Hippocampal formation (tissue), 2 donors: ENCODE results near the gene FN1.

Experiments
- DNase-seq, 2 donors: peaks; one replicate each; lab custom pipeline; 2025; lab: John Stamatoyannopoulos, UW

The FN1 gene

DNA sequence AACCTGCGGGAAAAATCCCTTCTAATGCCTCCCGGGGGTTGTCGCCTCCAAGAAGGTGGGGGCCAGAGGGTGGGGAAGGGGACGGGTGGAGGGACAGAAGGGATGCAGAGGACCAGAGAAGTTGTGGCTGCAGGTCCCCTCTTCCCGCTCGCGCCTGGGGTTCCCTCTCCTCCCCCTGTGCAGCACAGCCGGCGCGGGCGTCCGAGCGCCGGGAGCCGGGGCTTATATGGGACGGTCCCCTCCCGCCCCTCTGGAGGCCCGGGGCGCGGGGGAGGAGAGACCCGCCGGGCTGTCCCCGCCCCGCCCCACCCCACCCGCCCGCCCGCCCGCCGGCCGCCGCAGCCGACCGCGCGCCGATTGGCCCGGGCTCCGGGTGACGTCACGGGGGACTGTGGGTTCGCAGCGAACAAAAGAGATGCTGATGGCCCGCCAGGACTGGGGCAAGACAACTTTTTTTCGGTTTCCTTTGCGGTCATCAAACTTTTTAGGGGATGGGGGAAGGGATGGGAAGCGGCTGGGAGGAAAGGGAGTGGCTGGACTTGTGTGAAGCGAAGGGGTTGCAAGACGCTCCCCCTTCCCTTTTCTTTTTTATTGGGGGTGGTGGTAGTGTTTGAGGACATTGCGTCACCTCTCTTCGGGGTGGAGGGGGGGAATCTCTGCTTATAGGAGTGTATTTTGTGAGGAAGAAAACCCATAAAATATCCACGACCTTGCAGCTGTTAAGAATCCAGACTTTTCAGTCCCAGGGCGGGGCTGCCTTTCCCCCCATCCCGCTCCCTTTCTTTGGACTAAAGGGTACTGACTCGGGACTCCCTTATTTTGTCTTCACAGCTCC lies at the start of gene FN1:
TSS of gene FN1 (minus strand) at position 199 of the 835 bp plus-strand sequence. CDS start 266 bp downstream, outside the sequence.
- DNase-seq, result peak; percentile 48 to 68

- DNase-seq, result no peak
Measured at GRCh38 chr2:215485032-215485431, 49.2 kb upstream of the FN1 start.

DNA sequence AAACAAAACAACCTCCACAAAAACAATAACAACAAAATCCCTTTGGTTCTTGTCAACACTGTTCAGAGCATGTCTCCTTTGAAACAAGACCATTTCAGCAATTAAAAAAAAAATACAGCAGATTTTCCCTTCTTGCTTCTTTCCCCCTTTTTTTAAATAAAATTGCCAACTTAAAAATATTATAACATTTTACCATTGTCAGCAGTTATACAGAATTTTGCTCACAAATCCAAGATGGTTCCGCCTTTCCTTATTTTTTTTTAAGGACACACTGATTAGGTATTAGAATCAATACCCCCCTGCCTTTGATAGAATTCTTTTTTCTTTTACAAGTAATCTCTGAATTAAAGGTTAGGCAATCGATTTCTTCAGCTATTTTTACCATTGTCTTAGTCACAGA lies 48.7 kb upstream of the FN1 start:
- DNase-seq, result no peak

DNA sequence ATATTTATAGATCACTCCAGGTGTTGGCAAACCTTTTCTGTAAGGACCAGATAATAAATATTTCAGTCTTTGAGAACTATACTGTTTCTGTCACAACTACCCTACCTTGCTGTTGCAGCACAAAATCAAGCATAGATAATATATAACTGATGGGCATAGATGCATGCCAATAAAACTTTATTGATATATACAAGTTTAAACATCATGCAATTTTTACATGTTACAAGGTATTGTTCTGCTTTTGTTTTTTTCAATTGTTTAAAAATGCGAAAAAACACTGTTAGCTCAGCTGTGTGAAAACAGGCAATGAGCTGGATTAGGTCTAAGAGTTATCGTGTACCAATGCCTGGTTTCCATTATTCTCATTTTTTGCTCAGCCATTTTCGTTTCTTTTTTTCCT lies 47.6 kb upstream of the FN1 start:
- no peak for DNase-seq

- DNase-seq, result no peak
Measured at GRCh38 chr2:215479536-215480240, 43.8 kb upstream of the FN1 start.

DNA sequence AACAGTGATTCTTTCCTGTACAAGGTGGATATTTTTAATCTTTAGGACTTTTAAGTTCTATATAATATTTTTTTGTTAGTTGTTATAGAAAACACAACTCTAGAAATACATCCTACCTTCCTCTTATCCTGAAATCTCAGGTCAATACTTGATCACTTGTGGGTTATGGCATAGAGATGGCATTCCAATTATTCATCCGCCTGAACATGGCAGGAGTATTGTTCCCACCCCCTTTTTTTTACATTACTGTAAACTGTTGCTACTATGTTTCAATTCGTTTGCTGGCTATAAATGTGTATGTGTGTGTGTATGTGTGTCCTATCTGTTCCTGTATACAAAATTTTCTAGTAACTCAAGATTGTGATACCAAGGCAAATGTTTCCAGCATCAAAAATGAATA lies 43.3 kb upstream of the FN1 start:
- no peak for DNase-seq

DNA sequence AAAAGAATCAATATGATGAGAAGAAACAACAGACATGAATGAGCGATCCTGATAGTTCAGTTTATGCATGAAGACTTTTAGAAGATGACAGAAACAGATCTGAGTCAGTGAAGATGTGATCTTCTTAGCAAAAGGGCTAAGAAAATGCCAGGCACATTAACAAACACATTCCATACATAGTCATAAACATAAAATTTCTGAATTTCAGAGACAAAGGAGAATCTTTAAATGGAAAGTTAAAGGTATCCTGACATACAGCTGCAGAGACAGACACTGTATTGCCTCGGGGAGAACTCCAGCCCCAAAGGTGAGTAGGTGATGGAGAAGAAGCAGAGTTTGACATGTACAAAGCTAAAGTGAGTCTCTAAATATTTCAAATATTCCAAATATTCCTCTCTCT lies 40.6 kb upstream of the FN1 start:
- no peak for DNase-seq

GRCh38 chr2:215466097-215466909 lies 30.4 kb upstream of the FN1 start:
- DNase-seq, result no peak

DNA sequence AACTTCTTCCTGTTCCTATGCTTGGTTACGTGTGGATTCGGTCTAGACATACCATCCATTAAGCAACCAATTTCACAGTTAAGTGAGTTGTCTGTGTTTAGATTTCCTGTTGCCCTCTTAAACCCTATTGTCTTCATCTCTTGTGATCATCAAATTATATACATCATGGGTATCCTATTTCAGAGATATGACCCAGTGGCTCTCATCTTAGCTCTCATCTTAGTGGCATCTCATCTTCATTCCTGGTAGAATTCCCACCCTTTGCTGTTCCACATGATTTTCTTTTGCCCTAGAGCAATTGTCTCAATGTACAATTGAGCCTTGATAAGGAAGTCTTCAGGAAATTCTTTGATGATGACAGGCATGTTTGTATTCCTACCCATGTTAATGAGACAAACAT lies 29.4 kb upstream of the FN1 start:
- DNase-seq, result no peak

DNA sequence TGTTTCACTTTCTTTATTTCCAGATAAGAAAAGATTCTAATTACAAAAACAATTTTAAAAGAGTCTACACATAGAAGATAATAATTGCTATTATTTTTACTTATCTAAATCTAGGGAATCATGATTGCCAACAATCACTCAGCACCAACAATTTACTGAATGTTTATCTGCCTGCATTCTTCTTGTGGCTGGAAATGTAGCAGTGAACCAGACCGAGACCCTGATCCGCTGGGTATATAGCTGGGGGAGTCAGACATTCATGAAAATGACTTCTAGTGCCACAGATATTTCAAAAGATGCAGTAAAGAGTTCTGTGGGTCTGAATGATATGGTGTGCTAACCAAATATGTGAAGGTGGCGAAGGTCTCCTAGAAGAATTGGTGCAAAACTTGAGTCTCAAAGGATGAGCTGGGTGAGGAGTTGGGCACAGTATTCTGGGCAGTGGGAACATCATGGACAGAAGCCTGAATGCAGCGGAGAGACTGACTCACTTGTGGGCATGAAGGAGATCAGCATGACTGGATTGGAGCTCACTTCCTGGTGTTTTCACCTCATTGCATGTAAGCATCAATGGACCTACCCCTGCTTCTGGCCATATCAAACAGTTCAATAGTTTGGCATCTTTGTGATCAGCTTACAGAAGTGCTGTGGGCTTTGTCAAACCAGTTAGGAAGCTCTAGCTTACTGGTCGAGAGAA lies 26.1 kb upstream of the FN1 start:
- DNase-seq, result no peak

- DNase-seq, result no peak
Measured at GRCh38 chr2:215460682-215461382, 25.0 kb upstream of the FN1 start.

GRCh38 chr2:215455958-215456357 lies 20.1 kb upstream of the FN1 start:
- DNase-seq, result no peak

DNA sequence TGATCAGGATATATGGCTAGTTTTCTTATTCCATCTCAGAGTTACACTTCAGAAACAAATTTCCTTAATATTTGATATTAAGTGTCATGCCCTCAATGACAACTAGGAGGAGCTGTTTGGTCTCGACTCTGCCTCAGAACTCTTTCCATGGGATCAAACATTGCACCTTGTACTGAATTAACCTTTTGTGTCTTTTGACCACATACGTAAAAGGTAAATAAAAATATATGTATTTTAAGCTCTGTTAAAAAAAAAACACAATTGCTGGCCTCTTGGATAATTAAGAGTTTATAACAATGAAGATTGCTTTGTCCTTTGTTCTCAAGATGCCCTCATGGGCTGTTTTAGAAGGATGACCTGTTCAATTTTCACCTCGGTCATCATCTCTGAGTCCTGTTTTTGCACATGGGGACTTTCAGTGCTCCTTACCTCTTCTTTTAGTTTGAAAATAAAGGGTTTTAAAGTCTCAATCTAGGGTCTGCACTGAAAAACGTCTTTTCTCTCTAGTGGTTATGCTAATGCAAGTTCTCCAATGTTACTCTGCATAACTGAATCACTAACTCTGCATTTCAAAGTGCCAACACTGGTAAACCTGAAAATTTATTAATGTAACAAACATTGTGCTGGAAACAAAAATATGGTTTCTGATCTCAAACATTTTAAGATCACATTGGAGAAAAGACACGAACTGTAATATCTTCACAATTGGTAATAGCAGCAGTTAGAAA lies 18.8 kb upstream of the FN1 start:
- no peak for DNase-seq

- DNase-seq, result no peak
Measured at GRCh38 chr2:215452725-215453124, 16.9 kb upstream of the FN1 start.

DNA sequence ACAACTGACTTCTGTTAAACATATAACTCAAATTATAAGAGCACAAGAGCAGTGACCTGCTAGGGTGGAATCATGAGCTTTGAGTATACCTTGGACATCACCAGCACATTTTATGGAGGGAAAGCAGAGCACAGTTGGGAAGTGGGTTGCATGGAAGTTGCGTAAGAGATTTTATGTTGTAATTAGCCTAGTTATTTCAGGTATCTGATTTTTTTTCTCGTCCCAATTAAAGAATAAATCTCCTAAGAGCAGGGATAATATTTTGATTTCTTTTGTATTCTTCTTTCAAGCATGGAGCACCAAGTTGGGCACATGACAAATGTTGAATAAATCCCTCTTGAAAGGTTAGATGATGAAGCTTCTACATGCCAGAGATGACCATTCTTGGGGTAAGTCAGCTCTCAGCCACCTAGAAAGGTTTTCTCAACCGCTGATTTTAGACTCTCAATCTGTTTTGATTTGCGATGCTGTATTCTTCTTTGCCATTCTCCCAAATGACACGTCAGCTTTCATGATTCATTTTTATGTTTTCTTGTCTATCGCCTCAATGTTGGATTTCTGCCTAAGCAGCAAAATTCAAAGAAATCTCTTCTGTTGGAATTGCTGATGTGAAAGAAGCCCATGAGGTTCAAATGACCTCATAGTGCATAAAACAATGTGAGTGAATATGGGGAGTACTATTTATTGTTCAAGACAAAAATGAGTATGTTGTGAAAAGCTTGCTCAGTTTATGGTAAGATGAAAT lies 15.3 kb upstream of the FN1 start:
- no peak for DNase-seq

DNA sequence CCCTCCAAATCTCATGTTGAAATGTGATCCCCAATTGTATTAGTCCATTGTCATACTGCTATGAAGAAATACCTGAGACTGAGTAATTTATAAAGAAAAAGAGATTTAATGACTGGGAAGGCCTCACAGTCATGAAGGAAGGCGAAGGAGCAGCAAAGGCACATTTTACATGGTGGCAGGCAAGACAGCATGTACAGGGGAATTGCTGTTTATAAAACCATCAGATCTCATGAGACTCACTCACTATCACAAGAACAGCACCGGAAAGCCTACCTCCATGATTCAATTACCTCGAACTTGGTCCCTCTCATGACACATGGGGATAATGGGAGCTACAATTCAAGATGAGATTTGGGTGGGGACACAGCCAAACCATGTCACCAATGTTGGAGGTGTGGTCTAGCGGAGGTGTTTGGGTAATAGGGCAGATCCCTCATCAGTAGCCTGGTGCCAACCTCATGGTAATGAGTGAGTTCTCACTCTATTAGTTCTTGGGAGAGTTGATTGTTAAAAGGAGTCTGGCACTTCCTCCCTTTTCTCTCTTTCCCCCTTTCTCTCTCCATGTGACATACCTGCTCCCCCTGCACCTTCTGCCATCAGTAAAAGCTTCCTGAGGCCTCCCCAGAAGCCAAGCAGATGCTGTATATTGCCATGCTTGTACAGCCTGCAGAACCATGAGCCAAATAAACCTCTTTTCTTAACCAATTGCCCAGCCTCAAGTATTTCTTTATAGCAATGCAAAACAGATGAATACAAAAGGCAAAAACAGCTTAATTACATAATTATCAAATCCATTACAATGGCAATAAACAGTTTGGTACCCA lies 14.5 kb upstream of the FN1 start:
- DNase-seq, result no peak

GRCh38 chr2:215447673-215448081 lies 11.8 kb upstream of the FN1 start:
- DNase-seq, result no peak

GRCh38 chr2:215447056-215447455 lies 11.2 kb upstream of the FN1 start:
- no peak for DNase-seq

- no peak for DNase-seq
Measured at GRCh38 chr2:215442401-215442787, 6.5 kb upstream of the FN1 start.
